GM23338 (cell line): ENCODE data around the gene TMEM163. TPM values are rescaled to one million over a fixed set of nuclear protein-coding genes. Genes with fewer than 3 reads are reported as not detected.

Experiments
- ATAC-seq: fragments of 200-7000 bp; cut with Tn5 transposase; 3 replicates; pipeline ENCODE4 v1.9.1; 2020
- DNase-seq: peaks from one replicate; pipeline ENCODE4 v3.0.0-alpha.2; 2015; ENCODE audit warnings: low spot score
- H2AFZ ChIP-seq: fragments of 200-600 bp; sonication (generic); 2 replicates; pipeline ENCODE4 v1.8.0; 2016; ENCODE audit warnings: antibody characterized with exemption, mild to moderate bottlenecking, moderate library complexity
- H3F3A ChIP-seq: fragments of 200-600 bp; sonication (generic); replicated peaks from 2 replicates; pipeline ENCODE4 v1.8.0; 2017; ENCODE audit warnings: antibody characterized with exemption, mixed run types, low read depth
- H3K27ac ChIP-seq: fragments of 200-600 bp; sonication (generic); 2 replicates; pipeline ENCODE4 v1.6.1; 2016; ENCODE audit warnings: low read depth
- H3K27me3 ChIP-seq: fragments of 200-600 bp; sonication (generic); 2 replicates; pipeline ENCODE4 v1.8.0; 2016; ENCODE audit warnings: mild to moderate bottlenecking, mixed run types, moderate library complexity; ENCODE audit not compliant: insufficient read depth
- H3K36me3 ChIP-seq: fragments of 200-600 bp; sonication (generic); 2 replicates; pipeline ENCODE4 v1.8.0; 2016; ENCODE audit warnings: mild to moderate bottlenecking; ENCODE audit not compliant: insufficient read depth
- H3K4me1 ChIP-seq: fragments of 200-600 bp; sonication (generic); 2 replicates; pipeline ENCODE4 v1.8.0; 2016; ENCODE audit warnings: mild to moderate bottlenecking, moderate library complexity; ENCODE audit not compliant: insufficient read depth
- H3K4me2 ChIP-seq: fragments of 200-600 bp; sonication (generic); 2 replicates; pipeline ENCODE4 v1.7.1; 2017; ENCODE audit warnings: mixed run types
- H3K4me3 ChIP-seq: fragments of 200-600 bp; sonication (generic); 2 replicates; pipeline ENCODE4 v1.6.1; 2016; ENCODE audit warnings: mixed run types
- H3K79me2 ChIP-seq: fragments of 200-600 bp; sonication (generic); replicated peaks from 2 replicates; pipeline ENCODE4 v1.8.0; 2017; ENCODE audit warnings: mild to moderate bottlenecking; ENCODE audit not compliant: insufficient read depth
- H3K9me2 ChIP-seq: fragments of 200-600 bp; sonication (generic); 2 replicates; pipeline ENCODE4 v1.8.0; 2017; ENCODE audit not compliant: insufficient read depth
- H4K20me1 ChIP-seq: fragments of 200-600 bp; sonication (generic); replicated peaks from 2 replicates; pipeline ENCODE4 v1.8.0; 2017; ENCODE audit warnings: mild to moderate bottlenecking; ENCODE audit not compliant: insufficient read depth
- H3K27ac Mint-ChIP-seq: 2 replicates; pipeline ENCODE4 v1.8.0; 2020; ENCODE audit warnings: inconsistent platforms, mild to moderate bottlenecking, moderate library complexity, mixed read lengths
- H3K27me3 Mint-ChIP-seq: 3 replicates; pipeline ENCODE4 v1.8.0; 2022; ENCODE audit warnings: low read depth, mild to moderate bottlenecking, moderate library complexity, mixed read lengths, inconsistent platforms; ENCODE audit not compliant: insufficient read depth, poor library complexity
- H3K36me3 Mint-ChIP-seq: 3 replicates; pipeline ENCODE4 v1.8.0; 2021; ENCODE audit warnings: low read depth, mild to moderate bottlenecking, inconsistent platforms, moderate library complexity, mixed read lengths
- H3K4me1 Mint-ChIP-seq: 3 replicates; pipeline ENCODE4 v1.8.0; 2020; ENCODE audit warnings: mild to moderate bottlenecking, inconsistent platforms, mixed read lengths
- H3K4me3 Mint-ChIP-seq: 3 replicates; pipeline ENCODE4 v1.8.0; 2021; ENCODE audit warnings: moderate library complexity, mild to moderate bottlenecking, inconsistent platforms, mixed read lengths
- H3K9me3 Mint-ChIP-seq: 3 replicates; pipeline ENCODE4 v1.8.0; 2020; ENCODE audit warnings: moderate library complexity, mild to moderate bottlenecking, inconsistent platforms, mixed read lengths
- CREB1 ChIP-seq: fragments of 250-450 bp; sonication (Bioruptor Pico); IDR thresholded peaks from 2 replicates; pipeline ENCODE4 v1.5.0; 2020; ENCODE audit warnings: low read depth, mild to moderate bottlenecking, moderate library complexity
- EZH2 ChIP-seq: fragments of 200-600 bp; sonication (generic); IDR thresholded peaks from one replicate; pipeline ENCODE4 v1.8.0; 2017; ENCODE audit warnings: antibody characterized with exemption, mild to moderate bottlenecking, low read depth; ENCODE audit not compliant: unreplicated experiment
- EZH2phosphoT487 ChIP-seq: fragments of 200-600 bp; sonication (generic); IDR thresholded peaks from one replicate; pipeline ENCODE4 v1.8.1; 2018; ENCODE audit warnings: antibody characterized with exemption; ENCODE audit not compliant: unreplicated experiment
- JUNB ChIP-seq: IDR thresholded peaks from one replicate; pipeline ENCODE4 v1.6.1; 2016; ENCODE audit warnings: antibody characterized with exemption; ENCODE audit not compliant: unreplicated experiment
- NANOG ChIP-seq: IDR thresholded peaks from 2 replicates; pipeline ENCODE4 v1.6.1; 2016; ENCODE audit warnings: antibody characterized with exemption, borderline replicate concordance
- POLR2AphosphoS5 ChIP-seq: IDR thresholded peaks from 2 replicates; pipeline ENCODE4 v1.6.1; 2016; ENCODE audit warnings: antibody characterized with exemption, low read depth
- STAT1 ChIP-seq: IDR thresholded peaks from one replicate; pipeline ENCODE4 v1.6.1; 2016; ENCODE audit warnings: antibody characterized with exemption; ENCODE audit not compliant: unreplicated experiment
- ZNF114 ChIP-seq: fragments of 250-450 bp; sonication (Bioruptor Pico); IDR thresholded peaks from 2 replicates; pipeline ENCODE4 v1.5.0; 2020; ENCODE audit warnings: mild to moderate bottlenecking, moderate library complexity
- ZNF331 ChIP-seq: fragments of 250-450 bp; sonication (Bioruptor Pico); IDR thresholded peaks from 2 replicates; pipeline ENCODE4 v1.5.0; 2020; ENCODE audit warnings: low read depth, mild to moderate bottlenecking, moderate library complexity
- polyA plus RNA-seq: library from polyadenylated mRNA; unstranded; fragments of >200 nt; fragmentation: Nextera tagmentation; extraction: Ambion mirVana; gene quantifications from 2 replicates; pipeline ENCODE4 v1.2.1, GENCODE V29; 2016
- total RNA-seq: library from RNA; depleted of rRNA; stranded (reverse); fragments of >200 nt; shearing (Covaris generic); gene quantifications from 2 replicates; pipeline ENCODE4 v1.2.3, GENCODE V29; 2014
- TF ChIP-seq, protein P1 (sequence below): fragments of 250-450 bp; sonication (Bioruptor Pico); IDR thresholded peaks from 2 replicates; pipeline ENCODE4 v1.5.0; 2020; ENCODE audit warnings: mild to moderate bottlenecking, moderate library complexity
- TF ChIP-seq, protein P2 (sequence below): IDR thresholded peaks from 2 replicates; pipeline ENCODE4 v1.6.1; 2016; ENCODE audit warnings: antibody characterized with exemption
- TF ChIP-seq, protein P3 (sequence below): IDR thresholded peaks from one replicate; pipeline ENCODE4 v1.6.1; 2018; ENCODE audit warnings: antibody characterized with exemption; ENCODE audit not compliant: unreplicated experiment
- TF ChIP-seq, protein P4 (sequence below), 2 experiments: fragments of 200-600 bp in 1 of 2; sonication (generic) in 1 of 2; conservative IDR thresholded peaks; 2 replicates each; pipeline versions ENCODE4 v1.5.1 to v1.6.1; 2016 to 2017; ENCODE audit warnings: antibody characterized with exemption in 2 of 2, low read depth in 2 of 2, mild to moderate bottlenecking in 2 of 2, moderate library complexity in 1 of 2

TMEM163 gene
- total and polyA plus RNA-seq, 2 experiments from 2014 or later, result 1.1 to 1.8 TPM

DNA sequence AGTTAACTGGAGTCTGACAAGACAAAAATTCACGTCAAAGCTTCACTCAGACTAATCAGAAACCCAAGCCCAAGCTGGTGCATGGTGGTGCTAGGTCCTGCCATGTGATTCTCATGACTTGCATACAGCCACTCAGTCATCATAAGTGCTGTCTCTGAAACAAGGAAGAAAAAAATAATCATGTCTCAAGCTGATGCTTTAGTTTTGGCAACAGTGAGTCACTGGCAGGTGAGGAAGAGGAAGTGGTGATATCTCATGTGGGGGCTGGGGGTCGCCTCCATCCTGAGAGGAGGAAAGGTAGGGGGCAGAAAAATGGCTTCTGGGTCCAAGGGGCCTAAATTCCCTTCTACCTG, 136.3 kb downstream of the TMEM163 start:
- Histone ChIP-seq H4K20me1 (no peaks in the 10 kb centered on the region), H2AFZ (no peak overlapping the region), H3K9me2 (no peaks in the 10 kb centered on the region), H3K4me2 (no peak overlapping the region), H3K36me3 (no peaks in the 10 kb centered on the region), H3K79me2 (no peaks in the 10 kb centered on the region), H3K4me1 (no peaks in the 10 kb centered on the region), H3F3A (no peaks in the 10 kb centered on the region), H3K27ac (no peak overlapping the region), H3K4me3 (no peak overlapping the region), H3K27me3 (no peaks in the 10 kb centered on the region)
- ATAC-seq, result no peak
- no peak for DNase-seq
- Mint-ChIP-seq H3K4me1 (peaks cover 2% of the 10 kb centered on the region; the same call in 2 of the 3 replicates), H3K9me3 (no peaks in the 10 kb centered on the region), H3K27ac (no peak overlapping the region), H3K4me3 (no peak overlapping the region), H3K36me3 (no peaks in the 10 kb centered on the region), H3K27me3 (peaks cover 2% of the 10 kb centered on the region)
- TF ChIP-seq JUNB, result no peak
- TF ChIP-seq POLR2AphosphoS5, result no peak
- TF ChIP-seq STAT1, result no peak
- TF ChIP-seq, protein P1, sequence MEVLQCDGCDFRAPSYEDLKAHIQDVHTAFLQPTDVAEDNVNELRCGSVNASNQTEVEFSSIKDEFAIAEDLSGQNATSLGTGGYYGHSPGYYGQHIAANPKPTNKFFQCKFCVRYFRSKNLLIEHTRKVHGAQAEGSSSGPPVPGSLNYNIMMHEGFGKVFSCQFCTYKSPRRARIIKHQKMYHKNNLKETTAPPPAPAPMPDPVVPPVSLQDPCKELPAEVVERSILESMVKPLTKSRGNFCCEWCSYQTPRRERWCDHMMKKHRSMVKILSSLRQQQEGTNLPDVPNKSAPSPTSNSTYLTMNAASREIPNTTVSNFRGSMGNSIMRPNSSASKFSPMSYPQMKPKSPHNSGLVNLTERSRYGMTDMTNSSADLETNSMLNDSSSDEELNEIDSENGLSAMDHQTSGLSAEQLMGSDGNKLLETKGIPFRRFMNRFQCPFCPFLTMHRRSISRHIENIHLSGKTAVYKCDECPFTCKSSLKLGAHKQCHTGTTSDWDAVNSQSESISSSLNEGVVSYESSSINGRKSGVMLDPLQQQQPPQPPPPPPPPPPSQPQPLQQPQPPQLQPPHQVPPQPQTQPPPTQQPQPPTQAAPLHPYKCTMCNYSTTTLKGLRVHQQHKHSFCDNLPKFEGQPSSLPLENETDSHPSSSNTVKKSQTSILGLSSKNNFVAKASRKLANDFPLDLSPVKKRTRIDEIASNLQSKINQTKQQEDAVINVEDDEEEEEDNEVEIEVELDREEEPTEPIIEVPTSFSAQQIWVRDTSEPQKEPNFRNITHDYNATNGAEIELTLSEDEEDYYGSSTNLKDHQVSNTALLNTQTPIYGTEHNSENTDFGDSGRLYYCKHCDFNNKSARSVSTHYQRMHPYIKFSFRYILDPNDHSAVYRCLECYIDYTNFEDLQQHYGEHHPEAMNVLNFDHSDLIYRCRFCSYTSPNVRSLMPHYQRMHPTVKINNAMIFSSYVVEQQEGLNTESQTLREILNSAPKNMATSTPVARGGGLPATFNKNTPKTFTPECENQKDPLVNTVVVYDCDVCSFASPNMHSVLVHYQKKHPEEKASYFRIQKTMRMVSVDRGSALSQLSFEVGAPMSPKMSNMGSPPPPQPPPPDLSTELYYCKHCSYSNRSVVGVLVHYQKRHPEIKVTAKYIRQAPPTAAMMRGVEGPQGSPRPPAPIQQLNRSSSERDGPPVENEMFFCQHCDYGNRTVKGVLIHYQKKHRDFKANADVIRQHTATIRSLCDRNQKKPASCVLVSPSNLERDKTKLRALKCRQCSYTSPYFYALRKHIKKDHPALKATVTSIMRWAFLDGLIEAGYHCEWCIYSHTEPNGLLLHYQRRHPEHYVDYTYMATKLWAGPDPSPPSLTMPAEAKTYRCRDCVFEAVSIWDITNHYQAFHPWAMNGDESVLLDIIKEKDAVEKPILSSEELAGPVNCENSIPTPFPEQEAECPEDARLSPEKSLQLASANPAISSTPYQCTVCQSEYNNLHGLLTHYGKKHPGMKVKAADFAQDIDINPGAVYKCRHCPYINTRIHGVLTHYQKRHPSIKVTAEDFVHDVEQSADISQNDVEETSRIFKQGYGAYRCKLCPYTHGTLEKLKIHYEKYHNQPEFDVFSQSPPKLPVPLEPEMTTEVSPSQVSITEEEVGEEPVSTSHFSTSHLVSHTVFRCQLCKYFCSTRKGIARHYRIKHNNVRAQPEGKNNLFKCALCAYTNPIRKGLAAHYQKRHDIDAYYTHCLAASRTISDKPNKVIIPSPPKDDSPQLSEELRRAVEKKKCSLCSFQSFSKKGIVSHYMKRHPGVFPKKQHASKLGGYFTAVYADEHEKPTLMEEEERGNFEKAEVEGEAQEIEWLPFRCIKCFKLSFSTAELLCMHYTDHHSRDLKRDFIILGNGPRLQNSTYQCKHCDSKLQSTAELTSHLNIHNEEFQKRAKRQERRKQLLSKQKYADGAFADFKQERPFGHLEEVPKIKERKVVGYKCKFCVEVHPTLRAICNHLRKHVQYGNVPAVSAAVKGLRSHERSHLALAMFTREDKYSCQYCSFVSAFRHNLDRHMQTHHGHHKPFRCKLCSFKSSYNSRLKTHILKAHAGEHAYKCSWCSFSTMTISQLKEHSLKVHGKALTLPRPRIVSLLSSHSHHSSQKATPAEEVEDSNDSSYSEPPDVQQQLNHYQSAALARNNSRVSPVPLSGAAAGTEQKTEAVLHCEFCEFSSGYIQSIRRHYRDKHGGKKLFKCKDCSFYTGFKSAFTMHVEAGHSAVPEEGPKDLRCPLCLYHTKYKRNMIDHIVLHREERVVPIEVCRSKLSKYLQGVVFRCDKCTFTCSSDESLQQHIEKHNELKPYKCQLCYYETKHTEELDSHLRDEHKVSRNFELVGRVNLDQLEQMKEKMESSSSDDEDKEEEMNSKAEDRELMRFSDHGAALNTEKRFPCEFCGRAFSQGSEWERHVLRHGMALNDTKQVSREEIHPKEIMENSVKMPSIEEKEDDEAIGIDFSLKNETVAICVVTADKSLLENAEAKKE (CRISPR knock-in tag), result no peak
- no peak for TF ChIP-seq EZH2phosphoT487
- no peak for TF ChIP-seq EZH2
- TF ChIP-seq, protein P2, sequence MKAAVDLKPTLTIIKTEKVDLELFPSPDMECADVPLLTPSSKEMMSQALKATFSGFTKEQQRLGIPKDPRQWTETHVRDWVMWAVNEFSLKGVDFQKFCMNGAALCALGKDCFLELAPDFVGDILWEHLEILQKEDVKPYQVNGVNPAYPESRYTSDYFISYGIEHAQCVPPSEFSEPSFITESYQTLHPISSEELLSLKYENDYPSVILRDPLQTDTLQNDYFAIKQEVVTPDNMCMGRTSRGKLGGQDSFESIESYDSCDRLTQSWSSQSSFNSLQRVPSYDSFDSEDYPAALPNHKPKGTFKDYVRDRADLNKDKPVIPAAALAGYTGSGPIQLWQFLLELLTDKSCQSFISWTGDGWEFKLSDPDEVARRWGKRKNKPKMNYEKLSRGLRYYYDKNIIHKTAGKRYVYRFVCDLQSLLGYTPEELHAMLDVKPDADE, result no peak
- TF ChIP-seq CREB1, result no peak
- no peak for TF ChIP-seq NANOG
- TF ChIP-seq, protein P3, sequence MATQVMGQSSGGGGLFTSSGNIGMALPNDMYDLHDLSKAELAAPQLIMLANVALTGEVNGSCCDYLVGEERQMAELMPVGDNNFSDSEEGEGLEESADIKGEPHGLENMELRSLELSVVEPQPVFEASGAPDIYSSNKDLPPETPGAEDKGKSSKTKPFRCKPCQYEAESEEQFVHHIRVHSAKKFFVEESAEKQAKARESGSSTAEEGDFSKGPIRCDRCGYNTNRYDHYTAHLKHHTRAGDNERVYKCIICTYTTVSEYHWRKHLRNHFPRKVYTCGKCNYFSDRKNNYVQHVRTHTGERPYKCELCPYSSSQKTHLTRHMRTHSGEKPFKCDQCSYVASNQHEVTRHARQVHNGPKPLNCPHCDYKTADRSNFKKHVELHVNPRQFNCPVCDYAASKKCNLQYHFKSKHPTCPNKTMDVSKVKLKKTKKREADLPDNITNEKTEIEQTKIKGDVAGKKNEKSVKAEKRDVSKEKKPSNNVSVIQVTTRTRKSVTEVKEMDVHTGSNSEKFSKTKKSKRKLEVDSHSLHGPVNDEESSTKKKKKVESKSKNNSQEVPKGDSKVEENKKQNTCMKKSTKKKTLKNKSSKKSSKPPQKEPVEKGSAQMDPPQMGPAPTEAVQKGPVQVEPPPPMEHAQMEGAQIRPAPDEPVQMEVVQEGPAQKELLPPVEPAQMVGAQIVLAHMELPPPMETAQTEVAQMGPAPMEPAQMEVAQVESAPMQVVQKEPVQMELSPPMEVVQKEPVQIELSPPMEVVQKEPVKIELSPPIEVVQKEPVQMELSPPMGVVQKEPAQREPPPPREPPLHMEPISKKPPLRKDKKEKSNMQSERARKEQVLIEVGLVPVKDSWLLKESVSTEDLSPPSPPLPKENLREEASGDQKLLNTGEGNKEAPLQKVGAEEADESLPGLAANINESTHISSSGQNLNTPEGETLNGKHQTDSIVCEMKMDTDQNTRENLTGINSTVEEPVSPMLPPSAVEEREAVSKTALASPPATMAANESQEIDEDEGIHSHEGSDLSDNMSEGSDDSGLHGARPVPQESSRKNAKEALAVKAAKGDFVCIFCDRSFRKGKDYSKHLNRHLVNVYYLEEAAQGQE, result no peak
- TF ChIP-seq, protein P4, sequence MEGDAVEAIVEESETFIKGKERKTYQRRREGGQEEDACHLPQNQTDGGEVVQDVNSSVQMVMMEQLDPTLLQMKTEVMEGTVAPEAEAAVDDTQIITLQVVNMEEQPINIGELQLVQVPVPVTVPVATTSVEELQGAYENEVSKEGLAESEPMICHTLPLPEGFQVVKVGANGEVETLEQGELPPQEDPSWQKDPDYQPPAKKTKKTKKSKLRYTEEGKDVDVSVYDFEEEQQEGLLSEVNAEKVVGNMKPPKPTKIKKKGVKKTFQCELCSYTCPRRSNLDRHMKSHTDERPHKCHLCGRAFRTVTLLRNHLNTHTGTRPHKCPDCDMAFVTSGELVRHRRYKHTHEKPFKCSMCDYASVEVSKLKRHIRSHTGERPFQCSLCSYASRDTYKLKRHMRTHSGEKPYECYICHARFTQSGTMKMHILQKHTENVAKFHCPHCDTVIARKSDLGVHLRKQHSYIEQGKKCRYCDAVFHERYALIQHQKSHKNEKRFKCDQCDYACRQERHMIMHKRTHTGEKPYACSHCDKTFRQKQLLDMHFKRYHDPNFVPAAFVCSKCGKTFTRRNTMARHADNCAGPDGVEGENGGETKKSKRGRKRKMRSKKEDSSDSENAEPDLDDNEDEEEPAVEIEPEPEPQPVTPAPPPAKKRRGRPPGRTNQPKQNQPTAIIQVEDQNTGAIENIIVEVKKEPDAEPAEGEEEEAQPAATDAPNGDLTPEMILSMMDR (conservative IDR thresholded peaks at IDR 0.05; ENCODE audit: low read depth in 2 of 2), result no peak
- no peak for TF ChIP-seq ZNF114 (CRISPR knock-in tag)
- no peak for TF ChIP-seq ZNF331 (CRISPR knock-in tag)
